Pancreas (tissue), 10 donors: Measurements from ENCODE around the gene STAT5B. TPM values are rescaled to one million over a fixed set of nuclear protein-coding genes. Genes with fewer than 3 reads are reported as not detected.

ENCODE experiments used
- ATAC-seq, 4 donors: fragments of 200-7000 bp; cut with Tn5 transposase; one replicate each; pipeline versions ENCODE4 v1.8.0 to v1.9.1; 2020; ENCODE audit warnings: mild to moderate bottlenecking in 4 of 4, moderate library complexity in 4 of 4
- DNase-seq, 6 donors: peaks; one replicate each; pipeline ENCODE4 v3.0.0-alpha.2; 2020
- FAIRE-seq: peaks from 2 replicates; lab custom pipeline; 2012; peaks lifted over from hg19 to GRCh38; lab: Jason Lieb, UNC
- H3K27ac ChIP-seq, 4 donors: fragments of 200-600 bp; sonication (generic); 1 replicate in 3 of 4; 2 replicates in 1 of 4; pipeline versions ENCODE4 v1.5.0 to v1.8.0; 2020
- H3K27me3 ChIP-seq, 4 donors: fragments of 200-600 bp; one replicate each; pipeline ENCODE4 v1.8.0; 2021
- H3K36me3 ChIP-seq, 3 donors: fragments of 200-600 bp; sonication (generic) in 1 of 3; one replicate each; pipeline versions ENCODE4 v1.5.0 to v1.8.0; 2020 to 2021
- H3K4me1 ChIP-seq, 3 donors: fragments of 200-600 bp; one replicate each; pipeline ENCODE4 v1.8.0; 2021
- H3K4me3 ChIP-seq, 4 donors: fragments of 200-600 bp; sonication (generic) in 2 of 4; one replicate each; pipeline versions ENCODE4 v1.5.0 to v1.8.0; 2020 to 2021
- H3K9me3 ChIP-seq, 4 donors: fragments of 200-600 bp; one replicate each; pipeline ENCODE4 v1.8.0; 2021
- WGBS, 2 donors: extraction: QIAGEN DNeasy Blood & Tissue Kit; methylation state at CpG; one replicate each; pipeline ENCODE4 v1.1.7; 2013; 5-methylcytosine and 5-hydroxymethylcytosine counted together
- intact Hi-C, 3 donors: fragments of 100-400 bp; cut with DNase I; formaldehyde crosslinking; loops; one replicate each; pipeline versions ENCODE4 v1.11.1 to v1.14.2; 2022
- polyA plus RNA-seq, 2 donors: library from polyadenylated mRNA; stranded (reverse); fragments of 200-250 nt; gene quantifications; one replicate each; pipeline ENCODE4 v1.2.3, GENCODE V29; 2013
- total RNA-seq, 6 donors: library from RNA; stranded (reverse); fragmentation: NEBNext Ultra II Directional in 4 of 6; extraction: Animal tissue kit (Norgen Biotek cat#: 25700) in 4 of 6; gene quantifications; one replicate each; pipeline versions ENCODE4 v1.2.1 to v1.2.4, GENCODE V29; 2021 to 2023
- TF ChIP-seq, protein P1 (sequence below), 4 donors: fragments of 200-600 bp; sonication (generic) in 3 of 4; IDR thresholded peaks; one replicate each; pipeline versions ENCODE4 v1.5.0 to v1.8.0; 2021; ENCODE audit warnings: antibody characterized with exemption in 4 of 4
- donor health status: healthy with polysubstance abuse.
- donor health status: DM: no; HTN: no; CAD: no; lungs with moderate emphysema.
- donor health status: DM: no; HTN: no; CAD: no.
- donor health status: control.
- donor health status: control.
- donor health status: Bipolar disorder and iron deficiency.
- donor health status: DM: yes; HTN: yes; CAD: no.
- donor health status: DM: no; HTN: no; CAD: no.
- donor health status: DM: no; HTN: no; CAD: no.
- donor health status: DM: yes; HTN: yes; CAD: no.

The STAT5B gene
- total and polyA plus RNA-seq, 8 donors, result 17.9 to 27.5 (median 24.1) TPM

DNA sequence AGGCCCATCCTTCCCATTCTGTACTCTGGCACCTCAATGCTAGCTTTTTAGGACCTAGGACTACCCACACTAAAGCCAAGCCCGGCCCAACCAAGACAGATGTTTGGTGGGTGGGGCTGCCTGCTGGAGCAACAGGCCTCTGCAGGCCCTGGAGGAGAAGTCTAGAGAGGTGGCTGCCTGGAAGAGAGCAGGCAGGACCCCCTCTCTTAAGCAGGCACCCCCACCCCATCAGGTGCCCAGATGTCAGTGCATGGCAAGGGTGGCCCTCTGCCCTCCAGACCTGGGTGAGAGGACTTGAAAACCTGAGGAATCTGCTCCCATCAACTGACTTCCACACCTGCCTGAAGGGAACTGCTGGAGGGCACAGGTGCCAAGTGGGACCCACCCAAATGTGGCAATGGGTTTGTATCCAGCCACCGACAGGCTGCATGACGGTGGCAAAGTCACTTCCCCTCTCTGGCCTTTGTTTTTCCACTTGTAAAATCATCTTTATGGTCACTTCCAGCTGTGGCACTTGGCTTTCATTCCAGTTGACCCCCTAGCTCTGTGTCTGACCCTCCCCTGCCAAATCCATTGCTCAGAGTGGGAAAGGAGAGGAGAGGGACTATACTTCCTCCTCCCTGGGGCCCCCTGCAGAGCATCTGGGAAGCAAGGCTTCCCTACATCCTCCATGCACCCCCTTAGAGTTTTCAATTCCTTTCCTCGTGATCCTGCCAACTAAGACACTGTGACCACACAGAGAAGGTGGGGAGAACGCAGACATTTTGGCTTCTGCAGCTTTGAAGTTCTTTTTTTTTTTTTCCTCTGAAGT is 10.4 kb upstream of the STAT5B start:
- no peaks in the 10 kb centered on the region for H3K27me3 ChIP-seq
- no peaks in the 10 kb centered on the region for H3K9me3 ChIP-seq
- intact Hi-C loops, result no loop called here
- WGBS, 2 donors, result 84% methylated on average over 5 of the region's 5 CpGs
- H3K4me1 ChIP-seq, result peaks cover 0 to 9% (median 0%) of the 10 kb centered on the region in 3 donors
- no peak overlapping the region for H3K4me3 ChIP-seq
- FAIRE-seq (no peak), DNase-seq (no peak), ATAC-seq (no peak)
- TF ChIP-seq, protein P1, sequence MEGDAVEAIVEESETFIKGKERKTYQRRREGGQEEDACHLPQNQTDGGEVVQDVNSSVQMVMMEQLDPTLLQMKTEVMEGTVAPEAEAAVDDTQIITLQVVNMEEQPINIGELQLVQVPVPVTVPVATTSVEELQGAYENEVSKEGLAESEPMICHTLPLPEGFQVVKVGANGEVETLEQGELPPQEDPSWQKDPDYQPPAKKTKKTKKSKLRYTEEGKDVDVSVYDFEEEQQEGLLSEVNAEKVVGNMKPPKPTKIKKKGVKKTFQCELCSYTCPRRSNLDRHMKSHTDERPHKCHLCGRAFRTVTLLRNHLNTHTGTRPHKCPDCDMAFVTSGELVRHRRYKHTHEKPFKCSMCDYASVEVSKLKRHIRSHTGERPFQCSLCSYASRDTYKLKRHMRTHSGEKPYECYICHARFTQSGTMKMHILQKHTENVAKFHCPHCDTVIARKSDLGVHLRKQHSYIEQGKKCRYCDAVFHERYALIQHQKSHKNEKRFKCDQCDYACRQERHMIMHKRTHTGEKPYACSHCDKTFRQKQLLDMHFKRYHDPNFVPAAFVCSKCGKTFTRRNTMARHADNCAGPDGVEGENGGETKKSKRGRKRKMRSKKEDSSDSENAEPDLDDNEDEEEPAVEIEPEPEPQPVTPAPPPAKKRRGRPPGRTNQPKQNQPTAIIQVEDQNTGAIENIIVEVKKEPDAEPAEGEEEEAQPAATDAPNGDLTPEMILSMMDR (IDR thresholded peaks at IDR 0.05), result no peak
- no peak overlapping the region for H3K27ac ChIP-seq
- no peaks in the 10 kb centered on the region for H3K36me3 ChIP-seq

DNA sequence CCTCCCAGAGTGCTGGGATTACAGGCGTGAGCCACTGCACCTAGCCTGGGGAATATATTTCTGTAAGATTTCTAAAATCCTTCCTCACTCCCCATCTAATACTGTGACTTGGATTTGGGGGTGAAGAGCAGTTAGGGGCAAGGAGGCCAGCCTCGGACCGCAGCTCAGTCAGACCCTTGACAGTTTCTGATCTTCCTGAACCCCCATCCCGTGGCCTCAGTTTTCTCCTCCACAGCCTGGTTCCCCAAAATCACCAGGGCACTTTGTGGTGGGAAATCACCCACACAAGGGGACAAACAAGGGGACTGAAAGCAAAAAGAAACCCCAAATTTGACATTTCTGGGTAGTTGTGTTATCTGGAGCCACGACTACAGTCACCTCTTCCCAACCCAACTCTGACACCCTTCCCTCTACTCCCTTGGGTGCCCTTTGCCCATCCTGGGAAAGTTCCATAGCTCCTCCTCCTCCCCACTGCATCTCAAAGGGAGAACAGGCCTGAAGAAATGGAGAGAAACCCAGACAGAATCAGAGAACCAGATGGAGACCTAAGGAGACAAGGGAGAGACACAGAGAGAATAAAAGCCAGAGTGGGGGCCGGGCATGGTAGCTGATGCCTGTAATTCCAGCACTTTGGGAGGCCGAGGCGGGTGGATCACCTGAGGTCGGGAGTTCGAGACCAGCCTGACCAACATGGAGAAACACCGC is 9.3 kb upstream of the STAT5B start:
- Histone ChIP-seq H3K27me3 (no peaks in the 10 kb centered on the region), H3K36me3 (no peaks in the 10 kb centered on the region), H3K27ac (no peak overlapping the region), H3K4me1 (peaks cover 0 to 13% (median 0%) of the 10 kb centered on the region in 3 donors), H3K9me3 (no peaks in the 10 kb centered on the region), H3K4me3 (no peak overlapping the region)
- FAIRE-seq, result no peak
- DNase-seq, result no peak
- intact Hi-C loops, result no loop called here
- WGBS, 2 donors, result 93 to 95% methylated on average over 11 of the region's 11 CpGs
- TF ChIP-seq, protein P1 (IDR thresholded peaks at IDR 0.05), result no peak
- no peak for ATAC-seq

DNA sequence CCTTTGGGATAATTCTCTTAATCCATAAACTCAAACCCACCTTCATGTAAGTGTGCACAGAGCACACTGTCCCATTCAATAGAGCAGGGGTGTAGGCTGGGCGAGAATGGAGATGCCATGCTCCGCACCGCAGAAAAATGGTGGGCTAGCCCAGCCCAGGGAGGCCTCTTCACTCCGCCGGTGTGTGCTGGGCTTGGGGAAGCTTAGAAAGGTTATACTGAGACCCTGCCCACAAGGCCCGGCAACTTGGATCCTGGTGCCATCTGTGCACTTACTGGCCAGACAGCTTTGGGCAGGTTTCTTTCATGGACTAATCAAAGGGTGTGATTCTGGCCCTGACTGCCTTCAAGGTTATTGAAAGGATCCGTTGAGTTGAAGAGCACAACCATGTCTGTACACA is 8.4 kb upstream of the STAT5B start:
- Histone ChIP-seq H3K4me3 (no peak overlapping the region), H3K27me3 (no peaks in the 10 kb centered on the region), H3K27ac (no peak overlapping the region), H3K4me1 (peaks cover 0 to 13% (median 0%) of the 10 kb centered on the region in 3 donors), H3K9me3 (no peaks in the 10 kb centered on the region), H3K36me3 (no peaks in the 10 kb centered on the region)
- ATAC-seq (no peak), DNase-seq (no peak), FAIRE-seq (no peak)
- 90 to 91% methylated on average over 7 of the region's 7 CpGs for WGBS, 2 donors
- TF ChIP-seq, protein P1 (IDR thresholded peaks at IDR 0.05), result no peak
- intact Hi-C loops, result no loop called here

DNA sequence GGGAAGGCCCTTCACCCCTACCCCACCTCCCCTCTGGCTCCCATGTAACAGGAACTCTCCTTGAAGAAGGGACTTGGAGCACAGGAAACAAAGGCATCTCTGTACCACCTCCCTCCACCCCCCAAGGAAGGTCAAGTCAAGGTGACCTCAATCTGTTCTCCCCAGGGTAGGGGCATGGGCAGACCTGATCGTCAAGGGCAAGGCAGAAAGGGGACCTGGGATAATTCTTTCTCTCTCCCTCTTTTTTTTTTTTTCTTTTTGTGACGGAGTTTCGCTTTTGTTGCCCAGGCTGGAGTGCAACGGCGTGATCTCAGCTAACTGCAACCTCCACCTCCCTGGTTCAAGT is 7.8 kb upstream of the STAT5B start:
- TF ChIP-seq, protein P1 (IDR thresholded peaks at IDR 0.05), result no peak
- 93 to 94% methylated on average over 5 of the region's 5 CpGs for WGBS, 2 donors

More for the DNA sequence above, 7.8 kb upstream of the STAT5B start:
- no peak for ATAC-seq
- no peaks in the 10 kb centered on the region for H3K27me3 ChIP-seq
- FAIRE-seq, result no peak
- no peak overlapping the region for H3K27ac ChIP-seq
- H3K36me3 ChIP-seq, result no peaks in the 10 kb centered on the region
- no peak for DNase-seq
- intact Hi-C loops, result no loop called here
- peaks cover 0 to 12% (median 0%) of the 10 kb centered on the region in 3 donors for H3K4me1 ChIP-seq
- H3K9me3 ChIP-seq, result no peaks in the 10 kb centered on the region
- no peak overlapping the region for H3K4me3 ChIP-seq
